Heart left ventricle (tissue), 16 donors: ENCODE data around the gene PIK3R6. TPM values are rescaled to one million over a fixed set of nuclear protein-coding genes. Genes with fewer than 3 reads are reported as not detected.

Source experiments
- ATAC-seq, 4 donors: fragments of 200-7000 bp; cut with Tn5 transposase; one replicate each; pipeline ENCODE4 v1.9.1; 2020 to 2022; ENCODE audit warnings: moderate library complexity in 4 of 4, mild to moderate bottlenecking in 3 of 4, moderate number of reproducible peaks in 1 of 4
- DNase-seq, 5 donors: peaks; one replicate each; pipeline ENCODE4 v3.0.0-alpha.2; 2020
- H3K27ac ChIP-seq, 12 donors: fragments of 200-600 bp; sonication (generic) in 4 of 12; one replicate each; pipeline versions ENCODE4 v1.5.0 to v1.8.0; 2016 to 2022; ENCODE audit warnings: mild to moderate bottlenecking in 2 of 12
- H3K27me3 ChIP-seq, 9 donors: fragments of 200-600 bp; sonication (generic) in 2 of 9; one replicate each; pipeline versions ENCODE4 v1.5.1 to v1.8.0; 2016 to 2022; ENCODE audit warnings: mild to moderate bottlenecking in 3 of 9
- H3K36me3 ChIP-seq, 9 donors: fragments of 200-600 bp; sonication (generic) in 2 of 9; one replicate each; pipeline versions ENCODE4 v1.5.0 to v1.8.0; 2018 to 2022; ENCODE audit warnings: mild to moderate bottlenecking in 2 of 9
- H3K4me1 ChIP-seq, 12 donors: fragments of 200-600 bp; sonication (generic) in 4 of 12; one replicate each; pipeline versions ENCODE4 v1.5.0 to v1.8.0; 2016 to 2022; ENCODE audit warnings: mild to moderate bottlenecking in 3 of 12
- H3K4me3 ChIP-seq, 12 donors: fragments of 200-600 bp; sonication (generic) in 4 of 12; one replicate each; pipeline versions ENCODE4 v1.5.0 to v1.8.0; 2017 to 2022; ENCODE audit warnings: mild to moderate bottlenecking in 9 of 12, moderate library complexity in 4 of 12
- H3K9me3 ChIP-seq, 12 donors: fragments of 200-600 bp; sonication (generic) in 4 of 12; one replicate each; pipeline versions ENCODE4 v1.5.0 to v1.8.0; 2016 to 2022; ENCODE audit warnings: mild to moderate bottlenecking in 1 of 12
- POLR2A ChIP-seq, 2 donors: fragments of 450-650 bp; IDR thresholded peaks; one replicate each; pipeline ENCODE4 v1.6.1; 2017; ENCODE audit warnings: antibody characterized with exemption in 2 of 2, mild to moderate bottlenecking in 2 of 2, moderate library complexity in 2 of 2
- WGBS, 4 donors: extraction: QIAGEN DNeasy Blood & Tissue Kit in 2 of 4; methylation state at CpG; one replicate each; pipeline versions ENCODE4 v1.1.5 to v1.1.7; 2013 to 2018; 5-methylcytosine and 5-hydroxymethylcytosine counted together
- intact Hi-C, 10 donors: fragments of 100-400 bp; cut with DNase I; formaldehyde crosslinking; loops; one replicate each; pipeline versions ENCODE4 v1.11.1 to v1.14.2; 2022
- polyA plus RNA-seq, 2 donors: library from polyadenylated mRNA; stranded (reverse); fragments of 200-250 nt; gene quantifications; one replicate each; pipeline ENCODE4 v1.2.3, GENCODE V29; 2013
- total RNA-seq, 9 donors: library from RNA; depleted of rRNA in 2 of 9; stranded (reverse); fragments of >200 nt in 2 of 9; fragmentation: NEBNext Ultra II Directional in 3 of 9; extraction: Animal tissue kit (Norgen Biotek cat#: 25700) in 3 of 9; gene quantifications; one replicate each; pipeline versions ENCODE4 v1.1.0 to v1.2.4, GENCODE V29; 2016 to 2023
- TF ChIP-seq, protein P1 (sequence below), 12 donors: fragments of 200-600 bp; sonication (generic) in 4 of 12; IDR thresholded peaks; one replicate each; pipeline versions ENCODE4 v1.5.0 to v1.8.0; 2018 to 2022; ENCODE audit warnings: antibody characterized with exemption in 12 of 12, mild to moderate bottlenecking in 5 of 12
- donor health status: ischemic (EF 13 %, LVEDD 7.1; RV severe dilation, severe dysfunction).
- donor health status: healthy with polysubstance abuse.
- donor health status: DM: no; HTN: yes; CAD: no.
- donor health status: DM: no; HTN: no; CAD: no.
- donor health status: ischemic (EF 25% LVEDD 6.9; RV normal size, moderate dysfunction).
- donor health status: ischemic (EF 25% LVEDD 5.7; RV mildly dilated, moderate dysfunction).
- donor health status: healthy.
- donor health status: DM: yes; HTN: yes; CAD: no.
- donor health status: ischemic (EF 35%, LVEDD 5.7; RV mildly dilated, moderate dysfunction).
- donor health status: nonischemic (EF 11% LVEDD 7.7; RV severe dilation, severe dysfunction).
- donor health status: DM: yes; HTN: yes; CAD: no.
- donor health status: PGD.
- donor health status: ischemic (EF 29% LVEDD 5.4; RV normal size, mild dysfunction).
- donor health status: nonischemic (EF 23%, LVEDD 6.1; RV moderate dilation, normal function).

PIK3R6 gene
- total and polyA plus RNA-seq, 11 donors = 0.21 to 5.4 (median 1.0) TPM

DNA sequence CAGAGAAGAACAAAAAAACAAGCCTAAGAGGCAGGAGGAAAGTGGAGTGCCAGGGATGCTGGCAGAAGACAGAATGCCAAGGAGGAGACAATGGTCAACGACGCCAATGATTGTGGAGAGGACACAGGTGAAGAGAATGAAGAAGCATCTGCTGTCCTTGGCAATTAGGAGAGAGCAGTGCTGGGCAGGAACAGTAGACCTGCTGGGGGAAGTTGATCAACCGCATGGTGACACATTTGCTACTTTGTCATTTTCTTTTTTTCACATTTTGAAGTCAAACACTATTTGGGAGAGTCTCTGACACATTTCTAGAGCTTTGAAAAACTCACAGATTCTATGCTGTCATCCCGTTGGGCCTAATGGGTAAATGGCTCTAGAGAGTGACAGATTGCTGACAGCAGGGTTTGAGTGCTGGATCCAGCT is 1.1 kb upstream of the PIK3R6 start:
- Histone ChIP-seq H3K27me3 (peaks cover 0 to 5% (median 0%) of the 10 kb centered on the region in 9 donors), H3K9me3 (no peaks in the 10 kb centered on the region), H3K4me1 (peaks cover 0 to 44% (median 5%) of the 10 kb centered on the region in 12 donors), H3K36me3 (no peaks in the 10 kb centered on the region), H3K4me3 (no peak overlapping the region), H3K27ac (no peak overlapping the region)
- ATAC-seq = no peak
- 85 to 92% (median 90%) methylated on average over 4 of the region's 4 CpGs for WGBS, 4 donors
- TF ChIP-seq, protein P1, sequence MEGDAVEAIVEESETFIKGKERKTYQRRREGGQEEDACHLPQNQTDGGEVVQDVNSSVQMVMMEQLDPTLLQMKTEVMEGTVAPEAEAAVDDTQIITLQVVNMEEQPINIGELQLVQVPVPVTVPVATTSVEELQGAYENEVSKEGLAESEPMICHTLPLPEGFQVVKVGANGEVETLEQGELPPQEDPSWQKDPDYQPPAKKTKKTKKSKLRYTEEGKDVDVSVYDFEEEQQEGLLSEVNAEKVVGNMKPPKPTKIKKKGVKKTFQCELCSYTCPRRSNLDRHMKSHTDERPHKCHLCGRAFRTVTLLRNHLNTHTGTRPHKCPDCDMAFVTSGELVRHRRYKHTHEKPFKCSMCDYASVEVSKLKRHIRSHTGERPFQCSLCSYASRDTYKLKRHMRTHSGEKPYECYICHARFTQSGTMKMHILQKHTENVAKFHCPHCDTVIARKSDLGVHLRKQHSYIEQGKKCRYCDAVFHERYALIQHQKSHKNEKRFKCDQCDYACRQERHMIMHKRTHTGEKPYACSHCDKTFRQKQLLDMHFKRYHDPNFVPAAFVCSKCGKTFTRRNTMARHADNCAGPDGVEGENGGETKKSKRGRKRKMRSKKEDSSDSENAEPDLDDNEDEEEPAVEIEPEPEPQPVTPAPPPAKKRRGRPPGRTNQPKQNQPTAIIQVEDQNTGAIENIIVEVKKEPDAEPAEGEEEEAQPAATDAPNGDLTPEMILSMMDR (IDR thresholded peaks at IDR 0.05) = no peak
- no peak for TF ChIP-seq POLR2A (IDR thresholded peaks at IDR 0.05)
- intact Hi-C loops = no loop called here
- DNase-seq = no peak

DNA sequence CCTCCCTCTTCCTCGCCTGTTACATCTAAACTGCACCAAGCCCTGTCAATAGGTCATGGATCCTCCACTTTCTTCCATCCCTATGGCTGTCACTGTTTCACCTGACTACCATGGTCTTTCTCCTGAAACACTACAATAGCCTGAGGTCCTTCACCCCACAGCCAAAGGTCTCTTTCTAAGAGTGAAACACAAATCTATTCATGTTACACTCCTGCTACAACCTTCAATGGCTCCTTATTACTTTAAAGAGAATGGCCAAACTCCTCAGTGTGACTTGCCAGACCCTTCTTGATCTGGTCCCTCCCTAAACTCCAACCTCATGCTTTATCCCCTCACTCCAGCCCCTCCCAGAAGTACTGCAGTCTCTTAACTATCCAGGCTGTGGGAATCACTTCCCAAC is 618 bp upstream of the PIK3R6 start:
- H3K27ac ChIP-seq = peak overlapping the region in 1 of 12 donors; percentile 11
- H3K9me3 ChIP-seq = no peaks in the 10 kb centered on the region
- peaks cover 0 to under 1% (median 0%) of the 10 kb centered on the region in 9 donors for H3K27me3 ChIP-seq
- 99 to 100% (median 100%) methylated on average over 1 of the region's 1 CpG for WGBS, 4 donors
- H3K36me3 ChIP-seq = no peaks in the 10 kb centered on the region
- intact Hi-C loops = no loop called here
- DNase-seq (no peak), ATAC-seq (no peak)
- no peak for TF ChIP-seq POLR2A (IDR thresholded peaks at IDR 0.05)
- TF ChIP-seq, protein P1 (IDR thresholded peaks at IDR 0.05) = no peak
- H3K4me3 ChIP-seq = no peak overlapping the region
- H3K4me1 ChIP-seq = peaks cover 0 to 40% (median 1%) of the 10 kb centered on the region in 12 donors

DNA sequence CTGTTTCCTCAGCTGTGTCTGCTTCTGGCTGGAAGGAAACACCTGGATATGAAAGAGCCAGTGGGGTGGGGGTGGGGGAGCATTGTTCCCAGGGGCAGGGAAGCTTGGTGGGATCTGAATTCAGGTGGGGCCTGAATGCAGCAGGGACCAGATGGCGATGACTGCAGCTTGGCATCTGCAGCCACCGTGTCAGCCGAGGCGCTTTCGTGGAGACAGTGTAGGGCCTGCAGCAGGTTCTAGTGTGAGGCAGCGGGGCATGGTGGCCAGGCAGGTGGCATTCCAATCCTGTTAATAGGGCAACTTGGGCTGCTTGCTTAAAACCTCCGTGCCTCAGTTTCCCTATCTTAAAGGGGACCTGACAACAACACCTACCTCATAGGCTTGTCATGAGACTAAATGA is 1.7 kb downstream of the PIK3R6 start:
- Histone ChIP-seq H3K27me3 (no peaks in the 10 kb centered on the region), H3K27ac (no peak overlapping the region), H3K4me1 (peaks cover 0 to 54% (median 0%) of the 10 kb centered on the region in 12 donors), H3K36me3 (no peaks in the 10 kb centered on the region), H3K9me3 (no peaks in the 10 kb centered on the region), H3K4me3 (peak overlapping the region in 7 of 12 donors; percentile 36 to 61 (median 53))
- ATAC-seq (peak in 1 of 4 donors; percentile 58), DNase-seq (no peak)
- intact Hi-C loops = no loop called here
- TF ChIP-seq POLR2A (IDR thresholded peaks at IDR 0.05) = no peak
- TF ChIP-seq, protein P1 (IDR thresholded peaks at IDR 0.05) = no peak
- 62 to 93% (median 77%) methylated on average over 7 of the region's 7 CpGs for WGBS, 4 donors

DNA sequence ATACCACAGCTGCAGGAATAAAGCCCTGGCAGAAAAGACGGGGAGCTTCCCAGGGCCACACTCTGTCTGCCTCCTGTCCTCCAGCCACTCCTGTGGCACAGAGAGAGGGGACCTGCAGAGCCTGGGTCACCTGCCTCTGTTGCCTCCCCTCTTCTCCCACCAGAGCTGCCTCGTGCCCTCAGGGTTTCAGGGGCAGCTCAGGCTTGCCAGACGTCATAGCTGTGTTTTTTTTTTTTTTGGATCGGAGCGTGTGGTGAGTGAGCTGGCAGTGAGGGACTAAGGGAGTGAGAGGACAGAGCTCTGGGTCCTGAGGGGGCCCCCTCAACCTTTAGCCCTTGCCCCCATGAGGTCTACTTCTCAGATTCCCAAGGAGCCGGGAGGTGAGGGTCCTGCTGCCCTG is 2.1 kb downstream of the PIK3R6 start:
- DNase-seq (no peak), ATAC-seq (no peak)
- WGBS, 4 donors = 51 to 60% (median 54%) methylated on average over 5 to 6 of the region's 6 CpGs
- intact Hi-C loops = no loop called here
- TF ChIP-seq POLR2A (IDR thresholded peaks at IDR 0.05) = no peak
- TF ChIP-seq, protein P1 (IDR thresholded peaks at IDR 0.05) = no peak
- Histone ChIP-seq H3K9me3 (no peaks in the 10 kb centered on the region), H3K27me3 (no peaks in the 10 kb centered on the region), H3K4me1 (peaks cover 0 to 57% (median 0%) of the 10 kb centered on the region in 12 donors), H3K36me3 (no peaks in the 10 kb centered on the region), H3K4me3 (peak overlapping the region in 3 of 12 donors; percentile 0 to 53 (median 36)), H3K27ac (no peak overlapping the region)
